ENCODE results near the gene HCRT.
"Not testable (repeated sequence)": the region's sequence is repeated elsewhere in the genome, so short reads cannot be mapped to it uniquely, and the experiment has no call there.

Gene HCRT, protein sequence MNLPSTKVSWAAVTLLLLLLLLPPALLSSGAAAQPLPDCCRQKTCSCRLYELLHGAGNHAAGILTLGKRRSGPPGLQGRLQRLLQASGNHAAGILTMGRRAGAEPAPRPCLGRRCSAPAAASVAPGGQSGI

DNA sequence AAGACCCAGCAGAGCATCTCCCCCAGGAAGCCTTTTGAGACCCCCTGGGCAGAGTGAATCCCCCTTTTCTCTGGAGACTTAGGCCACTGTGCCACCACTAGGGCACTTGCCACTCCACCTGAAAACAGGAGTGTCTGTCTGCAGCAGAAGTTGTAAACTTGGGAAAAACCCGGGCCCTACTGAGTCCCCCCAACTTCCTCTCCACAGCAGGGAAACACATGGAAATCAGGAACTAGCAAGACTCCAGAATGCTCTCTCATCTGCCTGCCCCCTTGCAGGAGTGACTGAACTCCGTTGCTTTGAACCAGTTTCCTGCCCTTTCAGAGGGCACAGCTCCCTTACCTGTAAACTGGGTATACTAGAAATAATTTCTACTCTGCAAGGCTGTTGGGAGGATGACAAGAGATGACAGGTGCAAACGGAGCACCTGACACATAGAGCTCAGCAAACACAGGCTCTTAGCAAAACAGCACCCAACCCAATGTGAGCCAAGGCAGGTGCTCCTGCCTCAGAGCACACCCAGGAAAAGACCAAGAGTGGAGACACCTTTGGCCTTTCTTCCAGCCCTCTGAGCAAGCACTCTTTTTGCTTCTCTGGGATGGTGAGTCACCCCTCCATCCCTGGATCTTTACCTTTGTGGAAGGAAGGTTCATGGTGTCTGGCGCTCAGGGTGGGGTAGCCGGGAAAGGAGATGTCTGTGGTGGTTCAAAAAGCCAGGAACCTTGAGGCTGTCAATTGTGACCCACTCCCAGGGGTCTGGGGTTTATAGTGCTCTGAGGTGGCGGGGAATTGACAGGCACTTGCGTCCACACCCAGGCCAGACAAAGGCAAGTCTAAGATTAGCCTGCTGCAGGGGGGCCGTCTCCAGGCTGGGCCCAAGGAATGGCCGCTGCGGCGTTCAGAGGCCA, at the start of gene HCRT:
TSS of gene HCRT (minus strand) at position 740 of the 908 bp plus-strand sequence. CDS start at position 653, 87 bp downstream.
- Histone ChIP-seq H3K9ac (ENCODE audit: low read length) (no peak within 1 kb of the TSS), H3K9me3 (ENCODE audit: low read length) (no peaks in the 10 kb centered on the region), H3K27ac (ENCODE audit: low read depth, low read length) (no peak within 1 kb of the TSS), H3K27me3 (ENCODE audit: control insufficient read depth in 1 of 2, insufficient read depth in 2 of 2, low read length in 2 of 2) (peaks cover 8 to 32% of the 10 kb centered on the region in 2 donors), H3K4me3 (ENCODE audit: low read depth in 1 of 2, low read length in 2 of 2) (peak within 1 kb of the TSS; percentile 67 to 77), H3K4me1 (ENCODE audit: insufficient read depth, low read length) (peaks cover 16% of the 10 kb centered on the region), H3K36me3 (ENCODE audit: insufficient read depth, low read length) (no peaks in the 10 kb centered on the region)

DNA sequence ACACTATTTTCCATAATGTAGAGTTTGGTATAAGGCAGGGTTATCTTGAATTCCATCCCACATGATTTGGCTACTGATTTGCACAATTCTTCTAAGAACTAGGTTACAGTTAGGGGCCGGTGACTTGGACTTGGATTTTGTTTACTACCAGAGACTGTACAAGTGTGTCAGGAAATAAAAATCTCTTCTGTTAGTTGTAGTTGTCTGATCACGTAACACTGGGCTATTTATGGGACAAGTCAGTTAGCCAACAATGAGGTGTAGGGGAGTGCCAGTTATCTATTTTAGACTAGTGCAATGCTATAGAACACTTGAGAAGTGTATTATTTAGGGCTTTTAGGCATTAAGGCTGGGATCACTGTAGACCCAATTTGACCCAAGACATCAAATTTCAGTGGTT, 48.7 kb upstream of the HCRT start:
- Histone ChIP-seq H3K9me3 (ENCODE audit: low read length) (no peaks in the 10 kb centered on the region), H3K4me3 (ENCODE audit: low read depth in 1 of 2, low read length in 2 of 2) (no peak overlapping the region), H3K27me3 (ENCODE audit: control insufficient read depth in 1 of 2, insufficient read depth in 2 of 2, low read length in 2 of 2) (no peaks in the 10 kb centered on the region)

DNA sequence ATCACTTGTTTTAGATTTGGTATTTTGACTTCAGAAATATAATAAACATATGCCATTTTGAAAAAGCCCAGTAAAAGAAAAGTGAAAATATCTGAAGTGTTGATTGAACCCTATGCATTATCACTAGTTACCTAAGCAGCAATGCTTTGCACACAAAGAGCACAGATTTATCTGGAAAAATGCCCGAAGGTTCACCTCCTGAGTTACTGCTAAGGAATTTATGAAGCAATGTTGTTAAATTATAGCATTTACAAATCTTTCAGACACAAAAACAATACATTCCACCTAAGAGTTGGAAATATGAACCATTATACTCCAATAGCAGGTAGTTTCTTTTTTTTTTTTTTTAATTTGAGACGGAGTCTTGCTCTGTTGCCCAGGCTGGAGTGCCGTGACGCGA, 47.9 kb upstream of the HCRT start:
- Histone ChIP-seq H3K27ac (ENCODE audit: low read depth, low read length) (no peak overlapping the region), H3K36me3 (ENCODE audit: insufficient read depth, low read length) (no peaks in the 10 kb centered on the region), H3K9ac (ENCODE audit: low read length) (no peak overlapping the region), H3K9me3 (ENCODE audit: low read length) (no peaks in the 10 kb centered on the region), H3K4me1 (ENCODE audit: insufficient read depth, low read length) (peaks cover 12% of the 10 kb centered on the region), H3K4me3 (ENCODE audit: low read depth in 1 of 2, low read length in 2 of 2) (no peak overlapping the region), H3K27me3 (ENCODE audit: control insufficient read depth in 1 of 2, insufficient read depth in 2 of 2, low read length in 2 of 2) (no peaks in the 10 kb centered on the region)

More for the DNA sequence above, 48.7 kb upstream of the HCRT start:
- Histone ChIP-seq H3K36me3 (ENCODE audit: insufficient read depth, low read length) (no peaks in the 10 kb centered on the region), H3K27ac (ENCODE audit: low read depth, low read length) (no peak overlapping the region), H3K4me1 (ENCODE audit: insufficient read depth, low read length) (peaks cover 11% of the 10 kb centered on the region), H3K9ac (ENCODE audit: low read length) (no peak overlapping the region)

DNA sequence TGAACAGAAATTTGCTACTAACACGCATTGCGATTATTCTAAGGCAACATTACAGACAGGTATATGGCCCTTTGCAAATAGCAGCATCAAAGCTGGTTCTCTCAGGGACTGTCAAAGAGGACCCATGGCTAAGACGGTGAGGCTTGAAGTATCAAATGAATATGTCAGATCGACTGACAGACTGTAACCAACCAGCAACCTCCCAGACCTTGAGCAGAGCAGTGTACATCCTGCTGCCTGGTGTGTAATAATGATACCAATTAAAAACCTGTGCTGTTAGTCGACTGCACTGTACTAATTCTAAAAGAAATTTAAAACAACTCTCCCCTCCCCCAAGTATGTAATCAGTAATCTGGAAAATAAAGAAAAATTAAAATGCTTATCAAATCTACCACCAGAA, 45.0 kb upstream of the HCRT start:
- no peak overlapping the region for H3K4me3 ChIP-seq (ENCODE audit: low read depth in 1 of 2, low read length in 2 of 2)
- H3K27ac ChIP-seq (ENCODE audit: low read depth, low read length) = no peak overlapping the region
- no peak overlapping the region for H3K9ac ChIP-seq (ENCODE audit: low read length)
- H3K9me3 ChIP-seq (ENCODE audit: low read length) = no peaks in the 10 kb centered on the region
- peaks cover 22% of the 10 kb centered on the region for H3K4me1 ChIP-seq (ENCODE audit: insufficient read depth, low read length)
- peaks cover 12% of the 10 kb centered on the region for H3K36me3 ChIP-seq (ENCODE audit: insufficient read depth, low read length)
- H3K27me3 ChIP-seq (ENCODE audit: control insufficient read depth in 1 of 2, insufficient read depth in 2 of 2, low read length in 2 of 2) = no peaks in the 10 kb centered on the region

DNA sequence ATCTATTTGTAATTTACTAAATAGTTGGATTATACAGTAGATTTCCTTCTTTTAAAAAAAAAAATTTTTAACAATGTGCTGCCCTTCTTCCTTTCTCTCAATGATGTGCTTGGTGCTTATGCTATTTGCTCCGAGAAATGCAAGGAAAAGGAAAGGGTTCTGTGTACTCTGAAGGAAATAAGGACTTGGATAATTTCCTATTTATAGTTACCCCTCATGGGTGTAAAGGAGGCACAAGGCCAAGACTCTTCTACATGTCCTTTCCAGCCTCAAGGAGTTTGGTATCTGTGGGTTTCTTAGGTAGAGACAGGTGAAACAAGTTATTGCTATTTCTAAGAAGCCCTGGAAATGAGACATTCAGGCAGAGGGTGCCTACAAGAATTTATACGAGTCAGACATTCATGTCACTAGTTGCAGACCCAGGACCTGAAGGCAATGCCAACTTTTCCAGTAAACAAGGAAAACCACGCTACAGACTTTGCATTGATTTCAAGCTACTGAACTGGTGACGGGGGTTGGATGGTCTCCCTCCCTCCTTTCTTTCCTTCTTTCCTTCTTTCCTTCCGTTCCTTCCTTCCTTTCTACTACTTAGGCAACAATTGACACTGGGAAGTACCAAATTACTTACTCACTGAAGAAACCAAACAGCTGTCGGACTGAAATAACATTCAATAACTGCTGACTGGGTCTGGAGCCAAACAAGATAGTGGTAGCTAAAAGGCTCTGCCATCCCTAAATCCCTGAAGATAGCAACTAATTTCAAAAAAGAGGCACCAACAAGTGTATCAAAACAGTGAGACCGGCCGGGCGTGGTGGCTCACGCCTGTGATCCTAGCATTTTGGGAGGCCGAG, 42.8 kb upstream of the HCRT start:
- Histone ChIP-seq H3K27ac (ENCODE audit: low read depth, low read length) (no peak overlapping the region), H3K36me3 (ENCODE audit: insufficient read depth, low read length) (peaks cover 23% of the 10 kb centered on the region), H3K9ac (ENCODE audit: low read length) (no peak overlapping the region), H3K4me1 (ENCODE audit: insufficient read depth, low read length) (peaks cover 11% of the 10 kb centered on the region), H3K4me3 (ENCODE audit: low read depth in 1 of 2, low read length in 2 of 2) (no peak overlapping the region), H3K9me3 (ENCODE audit: low read length) (no peaks in the 10 kb centered on the region), H3K27me3 (ENCODE audit: control insufficient read depth in 1 of 2, insufficient read depth in 2 of 2, low read length in 2 of 2) (no peaks in the 10 kb centered on the region)

DNA sequence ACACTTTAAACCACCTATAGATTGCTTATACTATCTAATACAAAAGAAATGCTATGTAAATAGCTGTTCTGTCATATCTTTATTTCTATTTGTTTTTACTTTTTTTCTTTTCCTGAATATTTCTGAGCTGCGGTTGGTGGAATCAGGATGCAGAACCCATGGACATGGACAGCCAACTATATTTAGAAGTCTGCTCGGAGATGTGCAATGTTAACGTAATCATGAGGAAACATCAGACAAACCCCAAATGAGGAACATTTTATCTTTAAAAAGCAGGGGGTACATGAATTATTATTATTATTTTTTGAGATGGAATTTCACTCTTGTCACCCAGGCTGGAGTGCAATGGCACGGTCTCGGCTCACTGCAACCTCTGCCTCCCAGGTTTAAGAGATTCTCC, 40.4 kb upstream of the HCRT start:
- Histone ChIP-seq H3K4me3 (ENCODE audit: low read depth in 1 of 2, low read length in 2 of 2) (no peak overlapping the region), H3K9me3 (ENCODE audit: low read length) (no peaks in the 10 kb centered on the region), H3K27me3 (ENCODE audit: control insufficient read depth in 1 of 2, insufficient read depth in 2 of 2, low read length in 2 of 2) (no peaks in the 10 kb centered on the region), H3K9ac (ENCODE audit: low read length) (no peak overlapping the region), H3K4me1 (ENCODE audit: insufficient read depth, low read length) (peaks cover 11% of the 10 kb centered on the region), H3K27ac (ENCODE audit: low read depth, low read length) (no peak overlapping the region), H3K36me3 (ENCODE audit: insufficient read depth, low read length) (peaks cover 39% of the 10 kb centered on the region)

DNA sequence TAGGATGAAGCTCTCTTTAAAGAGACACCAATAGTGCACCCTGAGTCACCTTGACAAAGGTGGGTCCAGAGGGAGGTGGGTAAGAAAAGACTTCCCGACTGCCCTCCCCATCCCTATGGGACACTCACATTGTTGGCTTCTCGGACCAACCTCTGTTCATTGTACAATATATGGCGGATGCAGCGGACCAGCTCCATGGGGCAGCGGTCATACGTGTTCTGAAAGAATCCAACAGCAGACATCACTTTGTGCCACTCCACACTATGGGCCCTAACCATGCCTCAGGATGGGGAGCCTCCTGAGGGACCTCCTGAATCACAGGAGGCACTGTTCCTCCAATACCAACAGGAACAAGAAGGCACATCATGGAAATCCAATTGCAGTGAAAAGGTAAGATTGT, 39.4 kb upstream of the HCRT start:
- no peak overlapping the region for H3K9ac ChIP-seq (ENCODE audit: low read length)
- no peak overlapping the region for H3K27ac ChIP-seq (ENCODE audit: low read depth, low read length)
- H3K27me3 ChIP-seq (ENCODE audit: control insufficient read depth in 1 of 2, insufficient read depth in 2 of 2, low read length in 2 of 2) = no peaks in the 10 kb centered on the region
- no peaks in the 10 kb centered on the region for H3K9me3 ChIP-seq (ENCODE audit: low read length)
- no peak overlapping the region for H3K4me3 ChIP-seq (ENCODE audit: low read depth in 1 of 2, low read length in 2 of 2)
- peaks cover 39% of the 10 kb centered on the region for H3K36me3 ChIP-seq (ENCODE audit: insufficient read depth, low read length)
- H3K4me1 ChIP-seq (ENCODE audit: insufficient read depth, low read length) = peaks cover 11% of the 10 kb centered on the region

DNA sequence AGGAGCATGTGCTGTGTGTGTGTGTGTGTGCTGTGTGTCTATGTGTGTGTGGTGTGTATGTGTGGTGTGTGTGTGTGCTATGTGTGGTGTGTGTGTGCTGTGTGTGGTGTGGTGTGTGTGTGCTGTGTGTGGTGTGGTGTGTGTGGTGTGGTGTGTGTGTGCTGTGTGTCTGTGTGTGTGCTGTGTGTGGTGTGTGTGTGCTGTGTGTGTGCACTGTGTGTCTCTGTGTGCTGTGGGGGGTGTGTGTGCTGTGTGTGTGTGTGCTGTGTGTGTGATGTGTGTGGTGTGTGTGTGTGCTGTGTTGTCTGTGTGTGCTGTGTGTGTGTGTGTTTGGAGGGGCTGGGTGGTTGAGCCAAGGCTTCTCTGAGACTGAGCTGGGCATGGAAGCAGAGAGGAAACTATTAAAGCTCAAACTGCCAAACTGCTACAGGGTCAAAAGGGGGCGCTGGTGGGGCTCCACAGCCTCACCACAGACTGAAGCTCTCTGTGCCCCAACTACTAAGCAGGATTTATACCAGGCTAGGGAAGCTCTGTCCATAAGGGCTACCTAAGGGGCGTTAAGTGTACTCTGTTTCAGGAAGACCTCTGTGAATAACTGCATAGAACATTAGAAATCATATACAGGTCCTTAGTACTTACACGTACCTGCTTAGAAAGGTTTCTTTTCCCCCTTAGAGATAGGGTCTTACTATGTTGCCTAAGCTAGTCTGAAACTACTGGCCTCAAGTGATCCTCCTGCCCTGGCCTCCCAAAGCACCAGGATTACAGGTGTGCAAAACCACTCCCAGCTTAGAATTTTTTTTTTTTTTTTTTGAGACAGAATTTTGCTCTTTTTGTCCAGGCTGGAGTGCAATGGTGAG, 36.9 kb upstream of the HCRT start:
- Histone ChIP-seq H3K9ac (ENCODE audit: low read length) (no peak overlapping the region), H3K4me3 (ENCODE audit: low read depth in 1 of 2, low read length in 2 of 2) (no peak overlapping the region), H3K9me3 (ENCODE audit: low read length) (no peaks in the 10 kb centered on the region), H3K27me3 (ENCODE audit: control insufficient read depth in 1 of 2, insufficient read depth in 2 of 2, low read length in 2 of 2) (no peaks in the 10 kb centered on the region), H3K27ac (ENCODE audit: low read depth, low read length) (no peak overlapping the region), H3K36me3 (ENCODE audit: insufficient read depth, low read length) (peaks cover 53% of the 10 kb centered on the region), H3K4me1 (ENCODE audit: insufficient read depth, low read length) (no peaks in the 10 kb centered on the region)

DNA sequence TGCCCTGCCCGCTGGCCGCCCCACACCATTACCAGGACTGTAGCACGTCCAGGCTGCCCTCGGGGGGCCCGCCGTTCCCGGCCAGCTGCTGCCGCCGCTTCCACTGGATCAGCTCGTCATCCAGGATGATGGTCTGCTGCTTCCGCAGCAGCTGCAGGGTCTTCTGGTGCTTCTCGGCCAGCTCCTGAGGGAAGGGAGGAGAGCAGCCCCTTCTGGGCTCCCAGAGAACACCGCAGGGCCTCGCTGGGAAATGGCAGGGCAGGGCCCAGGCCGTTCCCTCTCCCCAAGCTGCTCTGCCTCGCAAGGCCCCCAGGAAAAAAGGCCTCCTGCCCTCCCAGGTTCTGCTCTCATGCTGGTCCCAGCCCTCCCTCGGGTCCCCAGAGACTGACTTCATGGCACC, 34.0 kb upstream of the HCRT start:
- H3K9ac ChIP-seq (ENCODE audit: low read length) = not testable (repeated sequence)
- peaks cover 67% of the 10 kb centered on the region for H3K36me3 ChIP-seq (ENCODE audit: insufficient read depth, low read length)

DNA sequence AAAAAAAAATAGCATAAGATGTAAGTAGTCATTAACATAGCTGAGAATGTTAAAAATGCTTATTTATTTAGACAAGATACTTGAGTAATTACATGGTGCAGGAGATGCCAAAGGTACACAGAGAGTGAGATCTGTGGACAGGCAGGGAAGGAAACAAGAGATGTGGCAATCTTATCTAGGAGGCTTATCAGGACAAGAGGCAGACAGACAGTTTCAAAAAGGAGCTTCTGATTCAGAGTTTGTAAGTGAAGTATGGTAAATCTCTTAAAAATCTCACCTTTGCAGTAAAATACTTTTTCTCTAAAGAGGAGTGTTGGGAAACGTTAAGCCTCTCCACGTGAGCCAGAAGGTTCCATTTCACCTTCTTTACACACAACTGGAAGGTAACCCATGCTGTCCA, 28.9 kb upstream of the HCRT start:
- H3K36me3 ChIP-seq (ENCODE audit: insufficient read depth, low read length) = peaks cover 70% of the 10 kb centered on the region
- H3K9ac ChIP-seq (ENCODE audit: low read length) = no peak overlapping the region
- no peaks in the 10 kb centered on the region for H3K27me3 ChIP-seq (ENCODE audit: control insufficient read depth in 1 of 2, insufficient read depth in 2 of 2, low read length in 2 of 2)
- H3K9me3 ChIP-seq (ENCODE audit: low read length) = no peaks in the 10 kb centered on the region
- H3K4me1 ChIP-seq (ENCODE audit: insufficient read depth, low read length) = no peaks in the 10 kb centered on the region
- H3K4me3 ChIP-seq (ENCODE audit: low read depth in 1 of 2, low read length in 2 of 2) = no peak overlapping the region
- no peak overlapping the region for H3K27ac ChIP-seq (ENCODE audit: low read depth, low read length)

More for the DNA sequence above, 34.0 kb upstream of the HCRT start:
- H3K9me3 ChIP-seq (ENCODE audit: low read length); H3K4me1 ChIP-seq (ENCODE audit: insufficient read depth, low read length); H3K27ac ChIP-seq (ENCODE audit: low read depth, low read length); H3K4me3 ChIP-seq (ENCODE audit: low read depth in 1 of 2, low read length in 2 of 2); H3K27me3 ChIP-seq (ENCODE audit: control insufficient read depth in 1 of 2, insufficient read depth in 2 of 2, low read length in 2 of 2): not testable (repeated sequence)

Measured in muscle layer of colon (tissue), 2 donors.